Spleen (tissue), 13 donors: ENCODE measurements around the gene TUBD1. TPM values are rescaled to one million over a fixed set of nuclear protein-coding genes. Genes with fewer than 3 reads are reported as not detected.
"Not testable (repeated sequence)": the region's sequence is repeated elsewhere in the genome, so short reads cannot be mapped to it uniquely, and the experiment has no call there.

Experiments
- DNase-seq: peaks from one replicate; pipeline ENCODE4 v3.0.0-alpha.2; 2020
- H3K27ac ChIP-seq, 8 donors: fragments of 200-600 bp; sonication (generic) in 7 of 8; 1 replicate in 4 of 8; 2 replicates in 4 of 8; pipeline versions ENCODE4 v1.5.0 to v1.8.0; 2016 to 2021; ENCODE audit warnings: inconsistent platforms in 4 of 8, mild to moderate bottlenecking in 4 of 8, moderate library complexity in 1 of 8
- H3K27me3 ChIP-seq, 7 donors: fragments of 200-600 bp; sonication (generic) in 6 of 7; replicated peaks in 1 of 7; 1 replicate in 4 of 7; 2 replicates in 3 of 7; pipeline versions ENCODE4 v1.5.0 to v1.8.0; 2016 to 2021; ENCODE audit warnings: inconsistent platforms in 3 of 7, mild to moderate bottlenecking in 1 of 7
- H3K36me3 ChIP-seq, 6 donors: fragments of 200-600 bp; sonication (generic) in 5 of 6; 1 replicate in 4 of 6; 2 replicates in 2 of 6; pipeline versions ENCODE4 v1.5.0 to v1.8.0; 2016 to 2021; ENCODE audit warnings: inconsistent platforms in 2 of 6
- H3K4me1 ChIP-seq, 6 donors: fragments of 200-600 bp; sonication (generic) in 5 of 6; 1 replicate in 3 of 6; 2 replicates in 3 of 6; pipeline versions ENCODE4 v1.5.0 to v1.8.0; 2016 to 2021; ENCODE audit warnings: inconsistent platforms in 3 of 6
- H3K4me3 ChIP-seq, 8 donors: fragments of 200-600 bp; sonication (generic) in 7 of 8; 1 replicate in 4 of 8; 2 replicates in 4 of 8; pipeline versions ENCODE4 v1.5.0 to v1.8.0; 2016 to 2021; ENCODE audit warnings: inconsistent platforms in 4 of 8, mild to moderate bottlenecking in 4 of 8, moderate library complexity in 2 of 8
- H3K9me3 ChIP-seq, 8 donors: fragments of 200-600 bp; sonication (generic) in 7 of 8; 1 replicate in 4 of 8; 2 replicates in 4 of 8; pipeline versions ENCODE4 v1.5.0 to v1.8.0; 2016 to 2021; ENCODE audit warnings: inconsistent platforms in 4 of 8
- POLR2A ChIP-seq, 3 donors: fragments of 450-650 bp; IDR thresholded peaks; one replicate each; pipeline ENCODE4 v1.5.1; 2017; ENCODE audit warnings: antibody characterized with exemption in 3 of 3, mild to moderate bottlenecking in 1 of 3
- POLR2AphosphoS5 ChIP-seq, 3 donors: sonication (generic); formaldehyde crosslinking; IDR thresholded peaks; one replicate each; pipeline ENCODE4 v1.5.1; 2017; ENCODE audit warnings: antibody characterized with exemption in 3 of 3
- WGBS, 5 donors: extraction: QIAGEN DNeasy Blood & Tissue Kit in 3 of 5; methylation state at CpG; one replicate each; pipeline versions ENCODE4 v1.1.5 to v1.1.7; 2013 to 2018; 5-methylcytosine and 5-hydroxymethylcytosine counted together
- intact Hi-C: fragments of 100-400 bp; cut with DNase I; formaldehyde crosslinking; loops from one replicate; pipeline ENCODE4 v1.15.0; 2023; ENCODE audit warnings: low total_unique reads
- long read RNA-seq, 2 donors: transcript quantifications; one replicate each; lab custom pipeline, GENCODE V29; 2026
- polyA plus RNA-seq, 3 donors: library from polyadenylated mRNA; stranded (reverse); fragments of 200-250 nt; gene quantifications; one replicate each; pipeline ENCODE4 v1.2.1, GENCODE V29; 2013
- total RNA-seq, 7 donors: library from RNA; depleted of rRNA in 3 of 7; stranded (reverse); fragments of >200 nt in 3 of 7; fragmentation: NEBNext Ultra II Directional in 4 of 7; extraction: Animal tissue kit (Norgen Biotek cat#: 25700) in 4 of 7; gene quantifications; one replicate each; pipeline versions ENCODE4 v1.1.0 to v1.2.1, GENCODE V29; 2016 to 2021
- TF ChIP-seq, protein P1 (sequence below), 11 experiments: fragments of 200-600 bp in 7 of 11; fragments of 450-650 bp in 4 of 11; sonication (generic) in 4 of 11; IDR thresholded peaks in 8 of 11; conservative IDR thresholded peaks in 3 of 11; 1 replicate in 7 of 11; 2 replicates in 4 of 11; pipeline versions ENCODE4 v1.4.0 to v1.8.0; 2016 to 2021; ENCODE audit warnings: antibody characterized with exemption in 11 of 11, inconsistent platforms in 4 of 11, mild to moderate bottlenecking in 1 of 11
- donor health status: healthy with polysubstance abuse.
- donor health status: DM: no; HTN: no; CAD: no; lungs with moderate emphysema.
- donor health status: DM: no; HTN: no; CAD: no.
- donor health status: Bipolar disorder and iron deficiency.
- donor health status: healthy.
- donor health status: DM: no; HTN: no; CAD: no.
- donor health status: DM: yes; HTN: yes; CAD: no.

TUBD1 gene, protein sequence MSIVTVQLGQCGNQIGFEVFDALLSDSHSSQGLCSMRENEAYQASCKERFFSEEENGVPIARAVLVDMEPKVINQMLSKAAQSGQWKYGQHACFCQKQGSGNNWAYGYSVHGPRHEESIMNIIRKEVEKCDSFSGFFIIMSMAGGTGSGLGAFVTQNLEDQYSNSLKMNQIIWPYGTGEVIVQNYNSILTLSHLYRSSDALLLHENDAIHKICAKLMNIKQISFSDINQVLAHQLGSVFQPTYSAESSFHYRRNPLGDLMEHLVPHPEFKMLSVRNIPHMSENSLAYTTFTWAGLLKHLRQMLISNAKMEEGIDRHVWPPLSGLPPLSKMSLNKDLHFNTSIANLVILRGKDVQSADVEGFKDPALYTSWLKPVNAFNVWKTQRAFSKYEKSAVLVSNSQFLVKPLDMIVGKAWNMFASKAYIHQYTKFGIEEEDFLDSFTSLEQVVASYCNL
- 10 to 100 TPM in 6 of 7 donors, 1 to 10 TPM in 1; 9.9 to 25.4 (median 11.3) TPM for total RNA-seq
- polyA plus RNA-seq: 1 to 10 TPM; 6.0 to 8.8 (median 7.7) TPM
- long read RNA-seq, donor 1: 0 reads
- long read RNA-seq, donor 2, partial matches to known transcripts: 0 of 1 reads
- long read RNA-seq, donor 2, other reads (novel, unspliced or antisense): 0 of 1 reads

DNA sequence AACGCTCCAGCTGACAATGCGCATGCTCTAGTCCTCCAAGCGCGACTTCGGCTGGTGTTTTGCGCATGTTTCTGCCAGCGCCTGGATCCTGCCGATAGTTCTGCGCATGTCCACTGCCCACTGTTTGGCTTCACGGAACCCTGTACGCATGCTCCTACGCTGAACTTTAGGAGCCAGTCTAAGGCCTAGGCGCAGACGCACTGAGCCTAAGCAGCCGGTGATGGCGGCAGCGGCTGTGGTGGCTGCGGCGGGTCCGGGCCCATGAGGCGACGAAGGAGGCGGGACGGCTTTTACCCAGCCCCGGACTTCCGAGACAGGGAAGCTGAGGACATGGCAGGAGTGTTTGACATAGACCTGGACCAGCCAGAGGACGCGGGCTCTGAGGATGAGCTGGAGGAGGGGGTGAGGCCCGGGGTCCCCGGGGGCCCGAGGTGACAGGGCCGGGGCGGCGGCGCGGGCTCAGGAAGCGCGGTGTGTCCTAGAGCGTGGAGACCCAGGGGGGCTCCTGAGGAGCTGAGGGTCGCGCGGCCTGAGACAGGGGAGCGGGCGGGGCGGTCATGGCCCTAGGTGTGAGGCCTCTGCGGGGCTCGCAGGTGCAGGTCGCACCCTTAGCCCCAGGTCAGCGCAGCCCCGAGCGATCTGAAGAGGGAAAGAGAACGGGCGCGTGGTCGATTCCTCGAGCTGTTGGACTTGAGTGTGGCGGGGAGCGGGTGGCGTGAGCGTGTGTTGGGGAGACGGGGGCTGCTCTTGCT, at the start of gene TUBD1, which contains the start of gene RPS6KB1:
TSS of gene TUBD1 (minus strand) at position 20 of the 752 bp plus-strand sequence. CDS start 1,941 bp downstream, outside the sequence.
TSS of gene RPS6KB1 (plus strand) at position 198 of the 752 bp plus-strand sequence. CDS start at position 262, 64 bp downstream.
- Histone ChIP-seq H3K36me3 (peaks cover 0 to 42% (median 5%) of the 10 kb centered on the region in 6 donors), H3K27me3 (no peaks in the 10 kb centered on the region), H3K4me1 (peaks cover 24 to 75% (median 58%) of the 10 kb centered on the region in 6 donors), H3K27ac (peak within 1 kb of the TSS; percentile 88 to 98 (median 94)), H3K4me3 (peak within 1 kb of the TSS; percentile 67 to 95 (median 81)), H3K9me3 (no peaks in the 10 kb centered on the region)
- peak; percentile 98 to 99 (median 99) for TF ChIP-seq POLR2AphosphoS5 (IDR thresholded peaks at IDR 0.05)
- TF ChIP-seq, protein P1, sequence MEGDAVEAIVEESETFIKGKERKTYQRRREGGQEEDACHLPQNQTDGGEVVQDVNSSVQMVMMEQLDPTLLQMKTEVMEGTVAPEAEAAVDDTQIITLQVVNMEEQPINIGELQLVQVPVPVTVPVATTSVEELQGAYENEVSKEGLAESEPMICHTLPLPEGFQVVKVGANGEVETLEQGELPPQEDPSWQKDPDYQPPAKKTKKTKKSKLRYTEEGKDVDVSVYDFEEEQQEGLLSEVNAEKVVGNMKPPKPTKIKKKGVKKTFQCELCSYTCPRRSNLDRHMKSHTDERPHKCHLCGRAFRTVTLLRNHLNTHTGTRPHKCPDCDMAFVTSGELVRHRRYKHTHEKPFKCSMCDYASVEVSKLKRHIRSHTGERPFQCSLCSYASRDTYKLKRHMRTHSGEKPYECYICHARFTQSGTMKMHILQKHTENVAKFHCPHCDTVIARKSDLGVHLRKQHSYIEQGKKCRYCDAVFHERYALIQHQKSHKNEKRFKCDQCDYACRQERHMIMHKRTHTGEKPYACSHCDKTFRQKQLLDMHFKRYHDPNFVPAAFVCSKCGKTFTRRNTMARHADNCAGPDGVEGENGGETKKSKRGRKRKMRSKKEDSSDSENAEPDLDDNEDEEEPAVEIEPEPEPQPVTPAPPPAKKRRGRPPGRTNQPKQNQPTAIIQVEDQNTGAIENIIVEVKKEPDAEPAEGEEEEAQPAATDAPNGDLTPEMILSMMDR (IDR thresholded peaks at IDR 0.05 in 8 of 11, conservative IDR thresholded peaks at IDR 0.05 in 3 of 11): peak in 2 of 11 experiments; percentile 22 to 31
- peak; percentile 85 to 95 (median 95) for TF ChIP-seq POLR2A (IDR thresholded peaks at IDR 0.05)
- intact Hi-C loops: no loop called here
- WGBS, 5 donors: 0 to 2% (median 1%) methylated on average over 42 to 61 of the region's 61 CpGs
- peak; percentile 98 for DNase-seq

DNA sequence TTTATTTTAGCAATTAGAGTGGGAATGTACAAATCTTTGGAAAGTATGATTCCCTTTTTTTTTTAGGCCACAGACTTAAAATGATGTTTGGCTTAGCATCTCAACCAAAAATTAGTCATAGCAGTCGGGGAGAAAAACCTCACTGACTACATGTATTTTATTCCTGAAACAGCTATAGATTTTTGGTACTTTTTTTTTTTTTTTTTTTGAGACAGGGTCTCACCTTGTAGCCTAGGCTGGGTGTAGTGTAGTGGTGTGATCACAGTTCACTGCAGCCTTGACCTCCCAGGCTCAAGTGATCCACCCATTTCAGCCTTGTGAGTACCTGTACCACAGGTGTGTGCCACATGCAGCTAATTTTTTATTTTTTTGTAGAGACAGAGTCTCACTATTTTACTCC, 48.4 kb upstream of the TUBD1 start:
- 81 to 90% (median 88%) methylated on average over 1 of the region's 1 CpG for WGBS, 5 donors
- no peak overlapping the region for H3K27ac ChIP-seq
- DNase-seq: no peak
- H3K4me1 ChIP-seq: no peaks in the 10 kb centered on the region
- no peaks in the 10 kb centered on the region for H3K9me3 ChIP-seq
- intact Hi-C loops: no loop called here
- no peaks in the 10 kb centered on the region for H3K27me3 ChIP-seq
- H3K4me3 ChIP-seq: no peak overlapping the region
- H3K36me3 ChIP-seq: peaks cover 6 to 100% (median 64%) of the 10 kb centered on the region in 6 donors
- no peak for TF ChIP-seq POLR2A (IDR thresholded peaks at IDR 0.05)
- TF ChIP-seq, protein P1 (IDR thresholded peaks at IDR 0.05 in 8 of 11, conservative IDR thresholded peaks at IDR 0.05 in 3 of 11): no peak
- no peak for TF ChIP-seq POLR2AphosphoS5 (IDR thresholded peaks at IDR 0.05)

DNA sequence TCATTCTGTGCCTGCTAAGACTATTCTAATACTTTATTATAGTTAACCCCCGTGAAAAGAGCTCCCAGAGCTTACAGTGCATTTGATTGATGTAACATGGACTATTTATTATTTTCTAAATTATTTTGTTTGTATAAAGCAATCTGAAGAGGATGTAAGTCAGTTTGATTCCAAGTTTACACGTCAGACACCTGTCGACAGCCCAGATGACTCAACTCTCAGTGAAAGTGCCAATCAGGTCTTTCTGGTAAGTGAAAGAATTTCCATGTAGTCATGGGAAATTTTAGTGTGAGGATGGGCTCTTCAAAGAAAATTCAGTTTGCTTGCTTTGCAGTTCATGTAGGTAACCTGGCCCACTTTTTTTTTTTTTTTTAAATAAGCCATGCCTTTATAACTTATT, 48.0 kb upstream of the TUBD1 start:
- H3K36me3 ChIP-seq: peaks cover 6 to 100% (median 64%) of the 10 kb centered on the region in 6 donors
- H3K4me1 ChIP-seq, H3K9me3 ChIP-seq, intact Hi-C loops, DNase-seq, H3K27me3 ChIP-seq, H3K27ac ChIP-seq, H3K4me3 ChIP-seq: not testable (repeated sequence)
- WGBS, 5 donors: 80 to 87% (median 81%) methylated on average over 3 of the region's 3 CpGs

- H3K27me3 ChIP-seq, H3K27ac ChIP-seq, intact Hi-C loops, H3K4me1 ChIP-seq, DNase-seq, H3K4me3 ChIP-seq, H3K9me3 ChIP-seq: not testable (repeated sequence)
- 93 to 97% (median 96%) methylated on average over 1 of the region's 1 CpG for WGBS, 5 donors
- H3K36me3 ChIP-seq: peaks cover 8 to 100% (median 85%) of the 10 kb centered on the region in 6 donors
These were observed 40.6 kb upstream of the TUBD1 start for GRCh38 chr17:59933317-59933716.

DNA sequence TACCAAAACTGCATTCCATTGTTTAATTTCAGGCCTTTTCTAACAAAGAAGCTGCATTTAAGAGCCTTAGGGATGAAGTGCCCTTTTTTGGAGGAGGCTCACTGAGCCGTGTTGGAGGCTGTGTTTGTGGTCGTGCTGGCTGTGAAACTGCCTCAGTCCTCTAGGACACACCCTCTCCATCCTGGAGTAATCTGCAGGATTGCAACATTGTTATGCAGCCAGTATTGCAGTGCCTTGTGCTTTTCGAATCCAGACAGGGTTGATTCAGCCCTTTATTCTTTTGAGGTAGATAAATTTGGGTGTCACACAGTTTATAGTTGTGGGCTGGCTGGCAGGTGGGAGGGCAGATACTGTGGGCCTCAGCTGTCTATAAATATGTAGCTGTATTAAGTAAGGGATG, 38.0 kb upstream of the TUBD1 start:
- 47 to 79% (median 56%) methylated on average over 3 of the region's 3 CpGs for WGBS, 5 donors
- peaks cover 5 to 100% (median 90%) of the 10 kb centered on the region in 6 donors for H3K36me3 ChIP-seq
- H3K27me3 ChIP-seq, H3K4me1 ChIP-seq, intact Hi-C loops, DNase-seq, H3K27ac ChIP-seq, H3K4me3 ChIP-seq, H3K9me3 ChIP-seq: not testable (repeated sequence)

- H3K27me3 ChIP-seq, H3K27ac ChIP-seq, DNase-seq, H3K9me3 ChIP-seq, intact Hi-C loops, H3K4me3 ChIP-seq, H3K4me1 ChIP-seq: not testable (repeated sequence)
- H3K36me3 ChIP-seq: peaks cover 5 to 100% (median 86%) of the 10 kb centered on the region in 6 donors
- WGBS, 5 donors: 93 to 100% (median 100%) methylated on average over 2 of the region's 2 CpGs
These were observed 37.4 kb upstream of the TUBD1 start for GRCh38 chr17:59930121-59930520.

DNA sequence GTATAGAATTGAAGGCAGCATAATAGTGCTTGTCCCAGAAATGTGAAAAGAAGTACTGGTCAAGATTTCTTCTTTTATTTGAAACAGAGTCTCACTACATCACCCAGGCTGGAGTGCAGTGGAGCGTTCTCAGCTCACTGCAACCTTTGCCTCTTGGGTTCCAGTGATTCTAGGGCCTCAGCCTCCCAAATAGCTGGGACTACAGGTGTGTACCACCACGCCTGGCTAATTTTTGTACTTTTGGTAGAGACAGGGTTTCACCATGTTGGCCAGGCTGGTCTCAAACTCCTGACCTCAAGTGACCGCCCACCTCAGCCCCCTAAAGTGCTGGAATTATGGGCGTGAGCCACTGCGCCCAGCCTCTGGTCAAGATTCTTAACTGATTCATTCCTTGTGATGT, 27.9 kb upstream of the TUBD1 start:
- intact Hi-C loops, H3K9me3 ChIP-seq, DNase-seq, H3K27me3 ChIP-seq, H3K4me3 ChIP-seq, H3K4me1 ChIP-seq, H3K27ac ChIP-seq: not testable (repeated sequence)
- 97 to 98% (median 97%) methylated on average over 5 of the region's 5 CpGs for WGBS, 5 donors
- H3K36me3 ChIP-seq: peaks cover 3 to 99% (median 75%) of the 10 kb centered on the region in 6 donors
